ENCODE results near the gene RMDN2. TPM values are rescaled to one million over a fixed set of nuclear protein-coding genes. Genes with fewer than 3 reads are reported as not detected.

RMDN2 gene
- total and polyA plus RNA-seq, 10 of the 15 experiments (the other 5 are each of a cell fraction or from before 2014, with no cell fraction given) = 2.6 to 12.4 (median 9.2) TPM

- TF ChIP-seq ZBTB11 (CRISPR knock-in tag; IDR thresholded peaks at IDR 0.05) (no peak), RAD51 (IDR thresholded peaks at IDR 0.05) (0 out of 2 replicates have a peak, but pooled peaks have one; percentile 14), YBX1 (IDR thresholded peaks at IDR 0.05) (no peak), PBX3 (IDR thresholded peaks at IDR 0.05; ENCODE audit: insufficient replicate concordance, low read depth, low read length) (no peak), EED (IDR thresholded peaks at IDR 0.05; ENCODE audit: low read depth) (no peak), PRDM15 (CRISPR knock-in tag; IDR thresholded peaks at IDR 0.05) (no peak), TCF7 (IDR thresholded peaks at IDR 0.05; ENCODE audit: borderline replicate concordance) (no peak), TARDBP (IDR thresholded peaks at IDR 0.05; ENCODE audit: borderline replicate concordance) (no peak), IRF3 (IDR thresholded peaks at IDR 0.05) (no peak), SMAD1 (IDR thresholded peaks at IDR 0.05; ENCODE audit: low read depth, partially characterized antibody) (no peak)
Observed at GRCh38 chr2:37877457-37878315, 47.4 kb upstream of the RMDN2 start (continued).
